Thyroid gland (tissue), 4 donors: ENCODE results near the gene WRAP73.

Experiments
- CTCF ChIP-seq, 6 experiments: fragments of 200-600 bp in 3 of 6; fragments of 450-650 bp in 3 of 6; sonication (generic) in 3 of 6; IDR thresholded peaks; one replicate each; pipeline ENCODE4 v1.5.1; 2016 to 2019; ENCODE audit warnings: antibody characterized with exemption in 6 of 6, mild to moderate bottlenecking in 2 of 6, inconsistent platforms in 1 of 6, moderate library complexity in 1 of 6
- POLR2A ChIP-seq, 2 donors: fragments of 450-650 bp; IDR thresholded peaks; one replicate each; pipeline ENCODE4 v1.6.1; 2017; ENCODE audit warnings: antibody characterized with exemption in 2 of 2, mild to moderate bottlenecking in 2 of 2, moderate library complexity in 1 of 2

GRCh38 chr1:3696689-3697088, 46.8 kb upstream of the WRAP73 start:
- TF ChIP-seq CTCF (IDR thresholded peaks at IDR 0.05) (no peak), POLR2A (IDR thresholded peaks at IDR 0.05) (no peak)
